ENCODE data around the gene TFIP11. TPM values are rescaled to one million over a fixed set of nuclear protein-coding genes. Genes with fewer than 3 reads are reported as not detected.

Gene TFIP11
- total RNA-seq, 2 donors from 2014 or later: 28.4 to 28.9 TPM

DNA sequence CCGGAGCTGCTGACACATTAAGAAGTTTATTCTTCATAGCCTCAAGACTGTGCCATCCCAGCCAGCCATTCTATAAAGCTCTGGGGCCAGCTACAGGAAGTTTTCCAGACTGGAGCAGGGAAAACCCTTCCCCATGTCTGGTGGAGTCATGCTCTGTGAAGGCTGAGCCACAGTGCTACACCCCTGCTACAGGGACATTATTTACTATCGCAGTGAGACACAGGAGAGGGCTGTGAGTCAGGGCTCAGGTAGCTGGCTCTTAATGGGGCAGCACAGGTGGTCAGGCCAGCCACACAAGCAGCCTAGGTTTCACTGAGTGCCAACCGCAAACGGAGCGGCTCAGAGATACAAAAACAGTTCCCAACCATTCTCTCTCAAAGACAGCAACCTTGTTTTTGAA, 40.8 kb downstream of the TFIP11 start:
- WGBS, 2 experiments (ENCODE audit: insufficient coverage in 1 of 2, insufficient read length in 1 of 2): 86 to 96% methylated on average over 2 to 5 of the region's 5 CpGs
- no peak overlapping the region for H3K9ac ChIP-seq (ENCODE audit: extremely low read depth, low read length, poor library complexity, severe bottlenecking)

DNA sequence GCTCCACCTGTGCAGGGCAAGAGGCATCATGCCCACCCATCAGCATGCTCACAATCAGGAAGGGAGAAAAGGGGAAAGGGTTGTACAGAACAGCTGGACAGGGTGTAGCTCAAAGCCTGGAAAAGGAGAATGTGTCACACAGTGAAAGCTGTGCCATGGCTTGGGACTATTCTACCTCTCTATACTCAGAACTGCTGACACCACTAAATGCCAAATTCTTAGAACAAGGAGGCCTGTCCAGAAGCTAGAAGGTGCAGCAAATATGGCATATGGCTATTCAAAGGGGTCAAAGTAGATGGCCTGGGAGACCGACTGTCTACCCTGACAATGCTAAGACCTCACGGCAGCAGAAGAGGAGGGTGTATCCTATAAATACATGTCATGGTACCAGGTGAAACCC, 41.5 kb downstream of the TFIP11 start:
- H3K27ac ChIP-seq (ENCODE audit: low read depth, low read length): no peak overlapping the region
- Mint-ChIP-seq H3K27me3 (ENCODE audit: insufficient read depth) (no peaks in the 10 kb centered on the region), H3K9me3 (no peaks in the 10 kb centered on the region), H3K4me3 (no peak overlapping the region), H3K4me1 (no peaks in the 10 kb centered on the region), H3K36me3 (ENCODE audit: low read depth) (peaks cover 71% of the 10 kb centered on the region), H3K27ac (no peak overlapping the region)
- H3K36me3 ChIP-seq (ENCODE audit: control insufficient read depth, insufficient read depth, low read length): peaks cover 84% of the 10 kb centered on the region
- DNase-seq: no peak
- TF ChIP-seq, protein P1, sequence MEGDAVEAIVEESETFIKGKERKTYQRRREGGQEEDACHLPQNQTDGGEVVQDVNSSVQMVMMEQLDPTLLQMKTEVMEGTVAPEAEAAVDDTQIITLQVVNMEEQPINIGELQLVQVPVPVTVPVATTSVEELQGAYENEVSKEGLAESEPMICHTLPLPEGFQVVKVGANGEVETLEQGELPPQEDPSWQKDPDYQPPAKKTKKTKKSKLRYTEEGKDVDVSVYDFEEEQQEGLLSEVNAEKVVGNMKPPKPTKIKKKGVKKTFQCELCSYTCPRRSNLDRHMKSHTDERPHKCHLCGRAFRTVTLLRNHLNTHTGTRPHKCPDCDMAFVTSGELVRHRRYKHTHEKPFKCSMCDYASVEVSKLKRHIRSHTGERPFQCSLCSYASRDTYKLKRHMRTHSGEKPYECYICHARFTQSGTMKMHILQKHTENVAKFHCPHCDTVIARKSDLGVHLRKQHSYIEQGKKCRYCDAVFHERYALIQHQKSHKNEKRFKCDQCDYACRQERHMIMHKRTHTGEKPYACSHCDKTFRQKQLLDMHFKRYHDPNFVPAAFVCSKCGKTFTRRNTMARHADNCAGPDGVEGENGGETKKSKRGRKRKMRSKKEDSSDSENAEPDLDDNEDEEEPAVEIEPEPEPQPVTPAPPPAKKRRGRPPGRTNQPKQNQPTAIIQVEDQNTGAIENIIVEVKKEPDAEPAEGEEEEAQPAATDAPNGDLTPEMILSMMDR (conservative IDR thresholded peaks at IDR 0.05): no peak
- 93% methylated on average over 2 of the region's 2 CpGs; no CpG with 5 or more reads in 1 of the 2 experiments for WGBS, 2 experiments (ENCODE audit: insufficient coverage in 1 of 2, insufficient read length in 1 of 2)
- H3K4me3 ChIP-seq (ENCODE audit: low read length): no peak overlapping the region
- no peaks in the 10 kb centered on the region for H3K4me1 ChIP-seq (ENCODE audit: control insufficient read depth, insufficient read depth, low read length)
- H3K9ac ChIP-seq (ENCODE audit: extremely low read depth, low read length, poor library complexity, severe bottlenecking): no peak overlapping the region
- H3K9me3 ChIP-seq (ENCODE audit: control insufficient read depth, low read length): no peaks in the 10 kb centered on the region
- no peaks in the 10 kb centered on the region for H3K27me3 ChIP-seq (ENCODE audit: control insufficient read depth, insufficient read depth, low read length, poor library complexity, severe bottlenecking)

More for the DNA sequence above, 40.8 kb downstream of the TFIP11 start:
- no peak for DNase-seq
- Histone ChIP-seq H3K9me3 (ENCODE audit: control insufficient read depth, low read length) (no peaks in the 10 kb centered on the region), H3K4me3 (ENCODE audit: low read length) (no peak overlapping the region), H3K27me3 (ENCODE audit: control insufficient read depth, insufficient read depth, low read length, poor library complexity, severe bottlenecking) (no peaks in the 10 kb centered on the region), H3K36me3 (ENCODE audit: control insufficient read depth, insufficient read depth, low read length) (peaks cover 79% of the 10 kb centered on the region), H3K27ac (ENCODE audit: low read depth, low read length) (no peak overlapping the region), H3K4me1 (ENCODE audit: control insufficient read depth, insufficient read depth, low read length) (no peaks in the 10 kb centered on the region)
- Mint-ChIP-seq H3K27me3 (ENCODE audit: insufficient read depth) (no peaks in the 10 kb centered on the region), H3K4me3 (no peak overlapping the region), H3K36me3 (ENCODE audit: low read depth) (peaks cover 65% of the 10 kb centered on the region), H3K4me1 (no peaks in the 10 kb centered on the region), H3K9me3 (no peaks in the 10 kb centered on the region), H3K27ac (no peak overlapping the region)
- TF ChIP-seq, protein P1 (conservative IDR thresholded peaks at IDR 0.05): no peak

DNA sequence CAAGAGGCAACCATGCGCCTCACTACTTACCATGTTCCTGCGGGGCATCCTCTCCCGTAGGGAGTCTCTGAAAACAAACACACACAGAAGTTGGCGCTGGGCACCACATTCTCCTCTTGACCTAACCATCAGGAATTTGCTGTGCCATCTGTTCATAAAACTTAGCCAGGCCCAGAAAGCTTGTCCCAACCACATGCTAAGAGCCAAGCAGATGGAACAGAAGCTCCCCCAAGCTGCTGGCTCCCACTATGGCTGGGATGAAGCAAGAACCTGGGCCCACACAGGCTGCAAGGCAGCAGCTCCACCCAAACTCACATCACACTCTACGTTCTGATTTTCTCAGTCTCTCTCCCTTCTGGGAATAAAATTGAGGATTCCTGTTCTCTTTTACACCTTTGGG, 46.1 kb downstream of the TFIP11 start:
- WGBS, 2 experiments (ENCODE audit: insufficient coverage in 1 of 2, insufficient read length in 1 of 2): 90 to 92% methylated on average over 5 of the region's 5 CpGs

More for the DNA sequence above, 46.1 kb downstream of the TFIP11 start:
- H3K27me3 Mint-ChIP-seq (ENCODE audit: insufficient read depth): no peaks in the 10 kb centered on the region
- no peak for DNase-seq
- no peak overlapping the region for H3K4me3 ChIP-seq (ENCODE audit: low read length)
- H3K27ac Mint-ChIP-seq: no peak overlapping the region
- peaks cover 3% of the 10 kb centered on the region for H3K4me1 Mint-ChIP-seq
- H3K27me3 ChIP-seq (ENCODE audit: control insufficient read depth, insufficient read depth, low read length, poor library complexity, severe bottlenecking): no peaks in the 10 kb centered on the region
- H3K9me3 Mint-ChIP-seq: no peaks in the 10 kb centered on the region
- H3K36me3 ChIP-seq (ENCODE audit: control insufficient read depth, insufficient read depth, low read length): peaks cover 75% of the 10 kb centered on the region
- H3K36me3 Mint-ChIP-seq (ENCODE audit: low read depth): peaks cover 57% of the 10 kb centered on the region
- TF ChIP-seq, protein P1 (conservative IDR thresholded peaks at IDR 0.05): no peak
- H3K9me3 ChIP-seq (ENCODE audit: control insufficient read depth, low read length): no peaks in the 10 kb centered on the region
- no peak overlapping the region for H3K4me3 Mint-ChIP-seq
- no peak overlapping the region for H3K9ac ChIP-seq (ENCODE audit: extremely low read depth, low read length, poor library complexity, severe bottlenecking)
- no peak overlapping the region for H3K27ac ChIP-seq (ENCODE audit: low read depth, low read length)
- H3K4me1 ChIP-seq (ENCODE audit: control insufficient read depth, insufficient read depth, low read length): peaks cover 4% of the 10 kb centered on the region

Data from endodermal cell (in vitro differentiated cells).